Measurements from ENCODE around the gene RGS3. TPM values are rescaled to one million over a fixed set of nuclear protein-coding genes. Genes with fewer than 3 reads are reported as not detected.

Gene RGS3
- total RNA-seq, 2 experiments from 2014 or later: 116 to 122 TPM

DNA sequence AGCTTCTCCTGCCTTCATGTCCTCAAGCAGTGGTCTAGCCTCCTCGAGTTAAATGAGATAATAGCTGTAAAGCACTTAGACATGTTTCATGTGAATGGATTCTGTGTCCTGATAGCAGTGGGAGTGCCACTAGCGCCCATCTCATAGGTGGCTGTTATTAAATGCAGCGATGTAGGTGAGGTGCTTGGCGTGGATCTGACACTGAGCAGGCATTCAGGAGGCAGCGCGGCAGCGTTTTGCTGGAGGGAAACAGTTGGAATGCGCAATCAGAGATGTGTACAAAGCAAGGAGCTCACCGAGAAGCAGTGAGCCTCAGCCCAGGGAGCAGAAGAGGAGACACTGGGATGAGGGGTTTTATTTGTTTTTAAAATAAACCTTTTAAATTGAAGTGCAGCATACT lies 106.6 kb downstream of the RGS3 start:
- ChIA-PET POLR2A (no interaction called here), CTCF (interaction anchor here (1.4 to 1.9 kb wide), 2 partner anchors 8 to 11 kb away, joined by 4 to 5 read pairs; no protein-coding TSS in a partner anchor)

- ChIA-PET POLR2A (interaction anchor here (1.2 kb wide), 1 partner anchor 8 kb away, joined by 3 read pairs; no protein-coding TSS in a partner anchor), CTCF (interaction anchor here (1.1 kb wide), 1 partner anchor 11 kb away, joined by 4 read pairs; no protein-coding TSS in a partner anchor)
Observed at GRCh38 chr9:113570749-113571711, 107.5 kb downstream of the RGS3 start.

GRCh38 chr9:113572076-113572861 lies 108.7 kb downstream of the RGS3 start:
- ChIA-PET POLR2A (no interaction called here), CTCF (interaction anchor here (0.9 kb wide), 2 partner anchors 14 to 84 kb away, joined by 3 read pairs; no protein-coding TSS in a partner anchor)

GRCh38 chr9:113573046-113573958 lies 109.8 kb downstream of the RGS3 start:
- POLR2A ChIA-PET: no interaction called here
- CTCF ChIA-PET: interaction anchor here (0.9 kb wide), 2 partner anchors 15 to 83 kb away, joined by 3 read pairs; no protein-coding TSS in a partner anchor

GRCh38 chr9:113573959-113574352 lies 110.4 kb downstream of the RGS3 start:
- CTCF ChIA-PET: no interaction called here

GRCh38 chr9:113574441-113575262 lies 111.1 kb downstream of the RGS3 start:
- CTCF ChIA-PET: interaction anchor here (0.6 to 1.0 kb wide), 2 partner anchors 18 to 50 kb away, joined by 3 read pairs; no protein-coding TSS in a partner anchor

More at GRCh38 chr9:113573959-113574352, 110.4 kb downstream of the RGS3 start:
- POLR2A ChIA-PET: no interaction called here

DNA sequence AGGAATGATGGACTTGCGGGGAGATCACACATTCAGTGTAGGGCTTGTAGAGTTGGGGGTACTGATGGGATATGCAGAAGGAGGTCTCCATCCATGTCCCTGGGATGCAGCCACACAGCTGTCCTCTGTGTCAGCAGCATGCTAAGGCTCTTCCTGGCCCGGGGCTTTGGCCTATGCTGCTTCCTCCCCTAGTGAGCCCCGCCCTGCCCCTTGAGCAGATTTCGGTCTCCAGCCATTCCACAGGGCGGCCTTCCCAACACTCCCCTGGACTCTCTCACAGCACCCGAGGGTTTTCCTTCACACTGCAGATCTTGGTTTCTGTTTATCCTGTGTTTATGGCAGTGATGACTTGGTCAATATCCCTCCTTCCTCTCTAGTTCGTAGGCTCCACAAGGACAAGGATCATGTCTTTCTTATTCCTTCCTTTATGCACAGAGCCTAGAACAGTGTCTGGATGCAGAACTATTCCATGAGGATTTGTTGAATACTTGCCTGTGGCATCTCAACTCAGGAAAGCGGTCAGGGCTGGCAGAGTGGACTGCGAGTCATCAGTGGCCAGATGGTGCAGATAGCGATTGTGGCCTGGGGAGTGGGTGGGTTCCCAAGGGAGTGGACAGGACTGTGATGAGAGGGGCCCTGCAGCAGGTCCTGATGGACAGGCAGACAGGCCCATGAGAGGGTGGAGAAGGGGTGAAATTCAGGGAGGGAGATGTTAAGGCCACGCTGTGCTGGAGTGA lies 114.2 kb downstream of the RGS3 start:
- POLR2A ChIA-PET: interaction anchor here (3.0 to 3.2 kb wide), 2 partner anchors 60 to 66 kb away, joined by 22 to 27 read pairs; no protein-coding TSS in a partner anchor
- CTCF ChIA-PET: interaction anchor here (1.0 to 5.0 kb wide), 8 partner anchors 8 to 69 kb away, joined by 3 to 24 read pairs (median 4); no protein-coding TSS in a partner anchor

More at GRCh38 chr9:113574441-113575262, 111.1 kb downstream of the RGS3 start:
- POLR2A ChIA-PET: no interaction called here

- ChIA-PET CTCF (interaction anchor here (0.7 to 5.0 kb wide), 17 partner anchors 9 to 168 kb away, joined by 3 to 24 read pairs (median 5); partner anchors contain the start of genes C9orf43 and POLE3), POLR2A (interaction anchor here (0.6 to 3.2 kb wide), 7 partner anchors 7 to 66 kb away, joined by 3 to 27 read pairs (median 4); no protein-coding TSS in a partner anchor)
Observed at GRCh38 chr9:113578279-113578865, 114.8 kb downstream of the RGS3 start.

GRCh38 chr9:113578882-113579282 lies 115.4 kb downstream of the RGS3 start:
- CTCF ChIA-PET: interaction anchor here (0.7 to 5.0 kb wide), 19 partner anchors 9 to 168 kb away, joined by 3 to 24 read pairs (median 5); partner anchors contain the start of genes C9orf43 and POLE3
- POLR2A ChIA-PET: interaction anchor here (0.6 to 3.2 kb wide), 7 partner anchors 8 to 67 kb away, joined by 3 to 27 read pairs (median 4); no protein-coding TSS in a partner anchor

- POLR2A ChIA-PET: interaction anchor here (0.8 to 3.2 kb wide), 6 partner anchors 8 to 67 kb away, joined by 3 to 27 read pairs (median 4); no protein-coding TSS in a partner anchor
- CTCF ChIA-PET: interaction anchor here (0.7 to 5.0 kb wide), 18 partner anchors 10 to 169 kb away, joined by 3 to 24 read pairs (median 5); partner anchors contain the start of genes C9orf43 and POLE3
Observed at GRCh38 chr9:113579283-113580040, 115.9 kb downstream of the RGS3 start.

DNA sequence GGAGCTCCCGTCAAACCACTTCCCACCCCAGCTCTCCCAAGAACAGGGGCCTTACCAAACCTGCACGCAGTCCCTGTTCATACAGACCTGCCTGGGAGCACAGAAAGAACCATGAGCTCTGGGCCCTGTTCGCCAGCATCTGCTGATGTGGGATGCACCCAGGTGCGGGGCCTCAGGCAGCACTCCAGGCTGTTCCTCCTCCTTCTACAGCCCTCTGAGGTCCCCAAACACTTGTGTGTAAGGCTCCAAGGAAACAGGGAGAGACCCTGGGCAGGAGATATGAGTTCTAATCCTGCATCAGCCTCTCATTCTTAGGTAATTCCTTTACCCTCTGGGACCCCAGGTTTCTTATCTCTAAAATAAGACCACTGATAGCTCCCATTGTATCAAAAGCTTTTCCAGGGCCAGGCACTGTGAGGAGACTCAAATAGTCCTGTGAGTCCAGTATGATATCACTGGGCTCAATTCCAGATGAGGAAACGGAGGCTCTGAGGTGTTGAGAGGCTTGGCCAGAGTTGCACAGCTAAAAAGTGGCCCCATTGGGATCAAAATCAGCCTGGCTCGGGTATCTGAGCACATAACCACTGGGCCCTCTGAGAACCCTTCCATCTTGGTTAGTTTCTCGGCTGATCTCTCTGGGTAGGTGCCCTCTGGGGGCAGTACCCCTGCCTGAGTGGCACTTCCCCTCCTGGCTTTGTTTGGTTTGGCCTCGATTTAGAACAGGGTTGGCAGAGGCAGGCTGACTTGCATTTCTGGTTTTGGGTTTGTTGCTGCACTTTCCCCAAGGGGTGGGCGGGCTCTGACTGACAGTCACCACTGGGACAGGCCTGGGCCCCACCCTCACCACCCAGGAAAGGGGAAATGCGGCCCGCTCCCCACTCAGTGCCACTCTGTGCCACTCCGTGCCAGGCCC lies 116.8 kb downstream of the RGS3 start:
- ChIA-PET POLR2A (interaction anchor here (1.3 to 3.2 kb wide), 4 partner anchors 9 to 68 kb away, joined by 3 to 27 read pairs (median 13); no protein-coding TSS in a partner anchor), CTCF (interaction anchor here (1.0 to 5.0 kb wide), 10 partner anchors 9 to 134 kb away, joined by 3 to 24 read pairs (median 8); no protein-coding TSS in a partner anchor)

DNA sequence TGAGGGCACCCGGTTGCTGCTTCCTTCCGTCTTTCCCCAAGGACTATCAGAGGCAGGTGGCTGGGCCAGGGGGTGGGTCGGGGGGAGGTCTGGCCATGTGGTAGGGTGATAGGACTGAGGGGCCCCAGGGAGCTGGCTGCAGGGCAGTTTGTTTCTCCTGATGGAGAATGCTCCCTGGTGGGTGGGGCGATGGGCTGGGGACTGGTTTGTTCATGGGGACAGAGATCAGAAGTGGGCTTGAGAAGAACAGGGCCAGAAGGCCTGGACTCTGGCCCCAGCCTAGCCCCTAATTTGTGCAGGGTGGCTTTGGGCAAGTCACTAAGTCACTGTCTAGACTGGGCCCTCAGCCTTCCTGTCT lies 117.4 kb downstream of the RGS3 start:
- ChIA-PET CTCF (interaction anchor here (0.7 to 5.0 kb wide), 6 partner anchors 9 to 134 kb away, joined by 3 to 24 read pairs (median 7); no protein-coding TSS in a partner anchor), POLR2A (interaction anchor here (3.0 to 3.2 kb wide), 2 partner anchors 63 to 69 kb away, joined by 22 to 27 read pairs; no protein-coding TSS in a partner anchor)

DNA sequence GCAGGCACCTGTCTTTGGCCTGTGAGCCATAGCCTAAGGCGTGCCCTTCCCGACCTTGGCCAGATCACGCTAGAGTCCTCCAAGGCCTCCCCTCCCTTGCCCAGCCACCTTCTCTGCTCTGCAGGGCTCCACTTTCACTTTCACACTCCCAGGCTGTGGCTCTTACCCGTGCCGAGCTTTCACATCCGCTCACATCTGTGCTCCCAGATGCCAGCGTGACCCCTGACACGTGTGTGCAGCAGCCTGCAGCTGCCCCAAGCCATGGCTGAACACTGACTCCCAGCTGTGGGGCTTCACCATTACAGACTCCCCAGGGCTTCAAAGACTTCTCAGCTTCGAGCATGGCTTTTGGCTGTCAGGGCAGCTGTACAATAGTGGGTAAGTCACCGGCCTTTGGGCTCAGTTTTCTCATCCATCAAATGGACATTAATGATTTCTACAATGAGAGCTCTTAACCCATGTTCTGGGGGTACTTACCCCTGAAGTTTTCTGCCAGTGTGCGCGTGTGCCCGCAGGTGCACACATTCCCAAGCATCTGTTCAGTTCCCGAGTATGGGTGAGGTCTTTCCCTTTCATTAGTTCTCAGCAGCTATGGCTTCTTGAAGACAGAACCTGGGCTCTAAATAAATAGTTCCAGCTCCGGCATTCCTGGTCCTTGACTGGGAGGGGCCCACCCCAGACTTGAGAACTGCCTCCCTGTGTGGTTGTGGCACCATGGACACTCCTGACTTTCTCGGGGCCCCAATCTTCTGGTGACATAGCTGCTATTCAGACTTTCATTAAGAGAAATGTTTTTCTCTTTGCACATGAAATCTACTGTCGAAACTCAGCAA lies 118.6 kb downstream of the RGS3 start:
- CTCF ChIA-PET: interaction anchor here (0.8 to 5.0 kb wide), 11 partner anchors 8 to 136 kb away, joined by 3 to 24 read pairs (median 6); no protein-coding TSS in a partner anchor
- POLR2A ChIA-PET: interaction anchor here (0.8 to 1.0 kb wide), 3 partner anchors 59 to 70 kb away, joined by 3 to 6 read pairs (median 4); no protein-coding TSS in a partner anchor

Measured in activated CD8-positive, alpha-beta memory T cell treated with anti-CD3 and anti-CD28 coated beads for 36 hours (primary cell).